ENCODE data around the gene GPRC5C. TPM values are rescaled to one million over a fixed set of nuclear protein-coding genes. Genes with fewer than 3 reads are reported as not detected.

Gene GPRC5C
- total and polyA plus RNA-seq, 9 of the 15 experiments (the other 6 are each of a cell fraction or from before 2014, with no cell fraction given) = 0.28 to 9.0 (median 4.1) TPM

DNA sequence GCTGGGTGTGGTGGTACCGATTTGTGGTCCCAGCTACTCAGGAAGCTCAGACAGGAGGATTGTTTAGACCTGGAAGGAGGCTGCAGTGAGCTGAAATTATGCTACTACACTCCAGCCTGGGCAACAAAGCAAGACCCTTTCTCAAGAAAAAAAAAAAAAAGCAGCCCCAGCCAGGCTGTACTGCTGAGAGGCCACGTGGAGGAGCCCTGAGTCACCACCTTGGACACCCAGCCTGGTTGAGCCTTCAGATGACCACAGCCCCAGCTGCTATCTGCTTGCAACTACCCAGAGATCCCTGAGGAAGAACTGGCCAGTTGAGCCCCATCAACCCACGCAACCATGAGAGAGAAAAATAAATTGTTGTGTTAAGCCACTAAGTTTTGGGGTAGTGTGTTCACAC is 23.6 kb upstream of the GPRC5C start (continued):
- TF ChIP-seq SIX5 (IDR thresholded peaks at IDR 0.05; ENCODE audit: borderline replicate concordance in 1 of 2, insufficient read depth in 1 of 2, low read depth in 1 of 2, low read length in 2 of 2) = no peak
- TF ChIP-seq, protein P1, sequence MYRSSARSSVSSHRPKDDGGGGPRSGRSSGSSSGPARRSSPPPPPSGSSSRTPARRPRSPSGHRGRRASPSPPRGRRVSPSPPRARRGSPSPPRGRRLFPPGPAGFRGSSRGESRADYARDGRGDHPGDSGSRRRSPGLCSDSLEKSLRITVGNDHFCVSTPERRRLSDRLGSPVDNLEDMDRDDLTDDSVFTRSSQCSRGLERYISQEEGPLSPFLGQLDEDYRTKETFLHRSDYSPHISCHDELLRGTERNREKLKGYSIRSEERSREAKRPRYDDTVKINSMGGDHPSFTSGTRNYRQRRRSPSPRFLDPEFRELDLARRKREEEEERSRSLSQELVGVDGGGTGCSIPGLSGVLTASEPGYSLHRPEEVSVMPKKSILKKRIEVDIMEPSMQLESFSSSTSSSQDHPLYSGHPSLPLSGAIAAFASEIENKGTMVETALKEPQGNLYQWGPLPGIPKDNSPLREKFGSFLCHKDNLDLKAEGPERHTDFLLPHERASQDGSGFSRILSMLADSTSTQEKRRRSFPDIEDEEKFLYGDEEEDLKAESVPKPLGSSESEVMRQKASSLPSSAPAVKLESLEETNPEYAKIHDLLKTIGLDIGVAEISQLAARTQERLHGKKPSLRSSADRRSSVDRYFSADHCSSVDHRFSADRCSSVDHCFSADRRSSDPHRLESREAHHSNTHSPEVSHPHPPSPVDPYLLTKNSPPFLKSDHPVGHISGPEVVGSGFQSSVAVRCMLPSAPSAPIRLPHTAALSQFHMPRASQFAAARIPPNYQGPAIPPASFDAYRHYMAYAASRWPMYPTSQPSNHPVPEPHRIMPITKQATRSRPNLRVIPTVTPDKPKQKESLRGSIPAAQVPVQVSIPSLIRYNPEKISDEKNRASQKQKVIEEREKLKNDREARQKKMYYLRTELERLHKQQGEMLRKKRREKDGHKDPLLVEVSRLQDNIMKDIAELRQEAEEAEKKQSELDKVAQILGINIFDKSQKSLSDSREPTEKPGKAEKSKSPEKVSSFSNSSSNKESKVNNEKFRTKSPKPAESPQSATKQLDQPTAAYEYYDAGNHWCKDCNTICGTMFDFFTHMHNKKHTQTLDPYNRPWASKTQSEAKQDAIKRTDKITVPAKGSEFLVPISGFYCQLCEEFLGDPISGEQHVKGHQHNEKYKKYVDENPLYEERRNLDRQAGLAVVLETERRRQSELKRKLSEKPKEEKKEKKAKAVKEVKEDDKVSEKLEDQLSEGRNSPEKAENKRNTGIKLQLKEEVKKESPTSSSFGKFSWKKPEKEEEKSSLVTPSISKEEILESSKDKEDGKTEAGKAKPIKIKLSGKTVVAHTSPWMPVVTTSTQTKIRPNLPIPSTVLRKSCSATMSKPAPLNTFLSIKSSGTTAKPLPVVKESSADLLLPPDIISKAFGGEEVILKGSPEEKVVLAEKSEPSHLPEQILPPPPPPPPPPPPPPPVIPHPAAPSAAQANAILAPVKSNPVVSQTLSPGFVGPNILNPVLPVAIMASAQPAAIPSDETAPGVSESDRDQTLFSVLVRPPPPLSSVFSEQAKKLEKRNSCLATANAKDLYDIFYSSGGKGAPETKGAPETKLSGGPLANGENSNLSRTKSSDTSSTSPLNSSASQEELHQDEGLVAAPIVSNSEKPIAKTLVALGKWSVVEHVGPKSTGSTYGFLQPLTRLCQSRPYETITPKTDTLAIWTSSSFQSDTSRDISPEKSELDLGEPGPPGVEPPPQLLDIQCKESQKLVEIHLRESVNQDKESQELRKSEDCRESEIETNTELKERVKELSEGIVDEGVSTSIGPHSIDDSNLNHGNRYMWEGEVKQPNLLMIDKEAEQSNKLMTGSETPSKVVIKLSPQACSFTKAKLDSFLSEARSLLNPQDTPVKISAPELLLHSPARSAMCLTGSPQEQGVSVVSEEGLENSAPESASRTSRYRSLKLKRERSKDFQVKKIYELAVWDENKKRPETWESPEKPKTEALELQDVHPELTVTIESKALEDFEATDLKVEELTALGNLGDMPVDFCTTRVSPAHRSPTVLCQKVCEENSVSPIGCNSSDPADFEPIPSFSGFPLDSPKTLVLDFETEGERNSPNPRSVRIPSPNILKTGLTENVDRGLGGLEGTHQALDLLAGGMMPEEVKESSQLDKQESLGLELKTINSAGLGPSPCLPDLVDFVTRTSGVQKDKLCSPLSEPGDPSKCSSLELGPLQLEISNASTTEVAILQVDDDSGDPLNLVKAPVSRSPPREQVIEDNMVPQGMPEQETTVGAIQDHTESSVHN (IDR thresholded peaks at IDR 0.05; ENCODE audit: borderline replicate concordance in 1 of 2, low read depth in 1 of 2) = no peak
- no peak for TF ChIP-seq NFATC3 (IDR thresholded peaks at IDR 0.05)
- TF ChIP-seq CTCFL (IDR thresholded peaks at IDR 0.05; ENCODE audit: borderline replicate concordance, insufficient read depth, low read depth, low read length, poor library complexity, severe bottlenecking) = no peak
- no peak for TF ChIP-seq ATF6 (CRISPR knock-in tag; IDR thresholded peaks at IDR 0.05)
- TF ChIP-seq, protein P2, sequence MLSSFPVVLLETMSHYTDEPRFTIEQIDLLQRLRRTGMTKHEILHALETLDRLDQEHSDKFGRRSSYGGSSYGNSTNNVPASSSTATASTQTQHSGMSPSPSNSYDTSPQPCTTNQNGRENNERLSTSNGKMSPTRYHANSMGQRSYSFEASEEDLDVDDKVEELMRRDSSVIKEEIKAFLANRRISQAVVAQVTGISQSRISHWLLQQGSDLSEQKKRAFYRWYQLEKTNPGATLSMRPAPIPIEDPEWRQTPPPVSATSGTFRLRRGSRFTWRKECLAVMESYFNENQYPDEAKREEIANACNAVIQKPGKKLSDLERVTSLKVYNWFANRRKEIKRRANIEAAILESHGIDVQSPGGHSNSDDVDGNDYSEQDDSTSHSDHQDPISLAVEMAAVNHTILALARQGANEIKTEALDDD (IDR thresholded peaks at IDR 0.05) = peak; percentile 65; the same call in 1 of the 2 replicates
- TF ChIP-seq JUNB (CRISPR knock-in tag; conservative IDR thresholded peaks at IDR 0.05) = no peak
- no peak for TF ChIP-seq CSDE1 (IDR thresholded peaks at IDR 0.05)
- TF ChIP-seq TAF1 (IDR thresholded peaks at IDR 0.05; ENCODE audit: control insufficient read depth, extremely low read depth, insufficient read depth, low read length, severe bottlenecking) = no peak
- no peak for TF ChIP-seq ZNF212 (CRISPR knock-in tag; IDR thresholded peaks at IDR 0.05)
- no peak for TF ChIP-seq RB1 (IDR thresholded peaks at IDR 0.05; ENCODE audit: low read depth)
- TF ChIP-seq JUN (IDR thresholded peaks at IDR 0.05; ENCODE audit: borderline replicate concordance, low read depth, low read length) = peak; percentile 62; the same call in 1 of the 2 replicates
- peak; percentile 29; the same call in 1 of the 2 replicates for TF ChIP-seq JUN (CRISPR knock-in tag; IDR thresholded peaks at IDR 0.05; ENCODE audit: borderline replicate concordance)
- no peak for TF ChIP-seq CCNT2 (IDR thresholded peaks at IDR 0.05; ENCODE audit: borderline replicate concordance, extremely low read depth, insufficient read length, low read depth, low read length)
